Measurements from ENCODE around the gene KBTBD4. TPM values are rescaled to one million over a fixed set of nuclear protein-coding genes. Genes with fewer than 3 reads are reported as not detected.
A peak's percentile ranks its signal among the peaks of the same experiment; 100 is the strongest.

Gene KBTBD4
- polyA plus RNA-seq, 3 donors: 2.8 to 16.9 (median 13.8) TPM

DNA sequence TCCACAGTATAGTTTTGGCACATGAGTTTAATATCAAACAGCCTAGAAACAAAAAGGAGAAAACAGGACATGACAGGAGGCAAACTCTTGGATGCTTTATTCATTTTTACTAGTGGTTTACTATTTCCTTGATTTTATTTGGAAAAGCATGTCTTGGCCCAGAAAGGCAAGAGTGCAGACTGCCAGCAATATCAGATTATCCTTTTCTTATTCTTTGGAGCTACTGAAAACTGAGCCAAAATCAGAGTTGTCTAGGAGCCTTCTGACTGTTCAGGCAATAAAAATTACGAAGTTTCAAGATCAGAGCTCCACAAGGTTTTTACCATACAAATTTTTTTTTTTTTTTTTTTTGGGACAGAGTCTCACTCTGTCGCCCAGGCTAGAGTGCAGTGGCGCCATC, 41.9 kb downstream of the KBTBD4 start:
- Histone ChIP-seq H2AFZ (ENCODE audit: insufficient read depth, low read depth, low read length, poor library complexity, severe bottlenecking) (no peak overlapping the region), H3K79me2 (ENCODE audit: insufficient read depth, low read length) (peaks cover 100% of the 10 kb centered on the region), H3K36me3 (replicated peaks in 1 of 2; ENCODE audit: control insufficient read depth in 1 of 2, insufficient read depth in 2 of 2, low read length in 2 of 2) (peaks cover 6% of the 10 kb centered on the region in 2 donors), H3K27ac (ENCODE audit: low read depth in 1 of 2, low read length in 2 of 2) (peak overlapping the region in 1 of 2 donors; percentile 21), H3K9me3 (replicated peaks in 1 of 2; ENCODE audit: control insufficient read depth in 1 of 2, insufficient read depth in 1 of 2, low read length in 2 of 2) (no peaks in the 10 kb centered on the region), H3K4me3 (replicated peaks in 1 of 3; ENCODE audit: low read depth in 2 of 3, low read length in 3 of 3) (no peak overlapping the region), H3K9ac (ENCODE audit: insufficient read depth, low read length, poor library complexity, severe bottlenecking) (no peak overlapping the region), H3K27me3 (ENCODE audit: control insufficient read depth in 2 of 2, insufficient read depth in 2 of 2, low read length in 2 of 2) (no peaks in the 10 kb centered on the region), H3K4me2 (replicated peaks; ENCODE audit: extremely low read depth, low read length, poor library complexity, severe bottlenecking) (no peak overlapping the region), H4K20me1 (ENCODE audit: insufficient read depth, low read length) (peaks cover 100% of the 10 kb centered on the region), H3K4me1 (ENCODE audit: control insufficient read depth in 1 of 2, insufficient read depth in 2 of 2, low read length in 2 of 2) (peaks cover 16 to 44% of the 10 kb centered on the region in 2 donors)
- peaks cover 0 to 1% (median 0%) of the 10 kb centered on the region in 3 donors for H3K27me3 Mint-ChIP-seq (ENCODE audit: low read depth in 3 of 3)
- peaks cover 8 to 28% of the 10 kb centered on the region in 2 donors for H3K36me3 Mint-ChIP-seq
- TF ChIP-seq, protein P1, sequence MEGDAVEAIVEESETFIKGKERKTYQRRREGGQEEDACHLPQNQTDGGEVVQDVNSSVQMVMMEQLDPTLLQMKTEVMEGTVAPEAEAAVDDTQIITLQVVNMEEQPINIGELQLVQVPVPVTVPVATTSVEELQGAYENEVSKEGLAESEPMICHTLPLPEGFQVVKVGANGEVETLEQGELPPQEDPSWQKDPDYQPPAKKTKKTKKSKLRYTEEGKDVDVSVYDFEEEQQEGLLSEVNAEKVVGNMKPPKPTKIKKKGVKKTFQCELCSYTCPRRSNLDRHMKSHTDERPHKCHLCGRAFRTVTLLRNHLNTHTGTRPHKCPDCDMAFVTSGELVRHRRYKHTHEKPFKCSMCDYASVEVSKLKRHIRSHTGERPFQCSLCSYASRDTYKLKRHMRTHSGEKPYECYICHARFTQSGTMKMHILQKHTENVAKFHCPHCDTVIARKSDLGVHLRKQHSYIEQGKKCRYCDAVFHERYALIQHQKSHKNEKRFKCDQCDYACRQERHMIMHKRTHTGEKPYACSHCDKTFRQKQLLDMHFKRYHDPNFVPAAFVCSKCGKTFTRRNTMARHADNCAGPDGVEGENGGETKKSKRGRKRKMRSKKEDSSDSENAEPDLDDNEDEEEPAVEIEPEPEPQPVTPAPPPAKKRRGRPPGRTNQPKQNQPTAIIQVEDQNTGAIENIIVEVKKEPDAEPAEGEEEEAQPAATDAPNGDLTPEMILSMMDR (IDR thresholded peaks at IDR 0.05): no peak
- peaks cover 55% of the 10 kb centered on the region for H3K4me1 Mint-ChIP-seq
- no peaks in the 10 kb centered on the region for H3K9me3 Mint-ChIP-seq
- no peak for DNase-seq
- no peak overlapping the region for H3K4me3 Mint-ChIP-seq
- intact Hi-C loops (cut with micrococcal nuclease): no loop called here
- 88% methylated on average over 1 of the region's 3 CpGs for WGBS (ENCODE audit: insufficient coverage)
- H3K27ac Mint-ChIP-seq: peak overlapping the region; percentile 20 to 85 (median 41)

DNA sequence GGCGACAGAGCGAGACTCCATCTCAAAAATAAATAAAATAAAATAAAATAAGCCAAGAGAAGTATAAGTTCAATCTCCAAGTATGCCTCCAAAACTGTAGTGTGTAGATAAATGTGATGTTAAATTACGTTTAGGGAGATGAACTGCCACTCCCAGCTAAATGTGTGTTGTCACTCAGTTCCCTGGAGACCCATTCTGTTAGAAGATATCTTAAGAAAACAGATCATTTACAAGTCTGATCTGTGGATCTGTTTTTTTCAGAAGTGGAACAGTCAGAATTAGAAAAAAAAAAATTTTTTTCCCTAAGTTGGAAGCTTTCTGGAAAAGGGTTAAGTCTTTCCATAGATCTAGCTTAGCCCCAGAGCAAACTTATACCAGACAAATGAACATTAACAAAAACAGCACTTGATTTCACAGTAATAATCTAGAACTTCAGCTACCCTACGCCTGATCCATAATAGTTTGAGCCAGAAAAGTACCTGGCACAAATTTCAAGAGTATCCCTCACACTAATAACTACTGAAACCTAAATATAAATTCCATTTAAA, 44.0 kb downstream of the KBTBD4 start:
- Histone ChIP-seq H3K9me3 (replicated peaks in 1 of 2; ENCODE audit: control insufficient read depth in 1 of 2, insufficient read depth in 1 of 2, low read length in 2 of 2) (no peaks in the 10 kb centered on the region), H3K79me2 (ENCODE audit: insufficient read depth, low read length) (peaks cover 100% of the 10 kb centered on the region), H3K4me3 (replicated peaks in 1 of 3; ENCODE audit: low read depth in 2 of 3, low read length in 3 of 3) (no peak overlapping the region), H3K36me3 (replicated peaks in 1 of 2; ENCODE audit: control insufficient read depth in 1 of 2, insufficient read depth in 2 of 2, low read length in 2 of 2) (peaks cover 6 to 15% of the 10 kb centered on the region in 2 donors), H3K4me2 (replicated peaks; ENCODE audit: extremely low read depth, low read length, poor library complexity, severe bottlenecking) (no peak overlapping the region), H3K27me3 (ENCODE audit: control insufficient read depth in 2 of 2, insufficient read depth in 2 of 2, low read length in 2 of 2) (no peaks in the 10 kb centered on the region), H2AFZ (ENCODE audit: insufficient read depth, low read depth, low read length, poor library complexity, severe bottlenecking) (no peak overlapping the region), H3K9ac (ENCODE audit: insufficient read depth, low read length, poor library complexity, severe bottlenecking) (no peak overlapping the region), H4K20me1 (ENCODE audit: insufficient read depth, low read length) (peaks cover 100% of the 10 kb centered on the region), H3K4me1 (ENCODE audit: control insufficient read depth in 1 of 2, insufficient read depth in 2 of 2, low read length in 2 of 2) (peaks cover 13 to 32% of the 10 kb centered on the region in 2 donors), H3K27ac (ENCODE audit: low read depth in 1 of 2, low read length in 2 of 2) (peak overlapping the region; percentile 57 to 61)
- H3K4me3 Mint-ChIP-seq: no peak overlapping the region
- DNase-seq: no peak
- H3K27me3 Mint-ChIP-seq (ENCODE audit: low read depth in 3 of 3): peaks cover 0 to 1% (median 0%) of the 10 kb centered on the region in 3 donors
- WGBS (ENCODE audit: insufficient coverage): no CpG with 5 or more reads among the region's 4 CpGs
- TF ChIP-seq, protein P1 (IDR thresholded peaks at IDR 0.05): no peak
- H3K36me3 Mint-ChIP-seq: peaks cover 6 to 27% of the 10 kb centered on the region in 2 donors
- peaks cover 36% of the 10 kb centered on the region for H3K4me1 Mint-ChIP-seq
- H3K27ac Mint-ChIP-seq: peak overlapping the region in 6 of 7 donors; percentile 66 to 86 (median 80)
- intact Hi-C loops (cut with micrococcal nuclease): no loop called here
- H3K9me3 Mint-ChIP-seq: no peaks in the 10 kb centered on the region
